Measurements from ENCODE around the gene NDRG2.

DNA sequence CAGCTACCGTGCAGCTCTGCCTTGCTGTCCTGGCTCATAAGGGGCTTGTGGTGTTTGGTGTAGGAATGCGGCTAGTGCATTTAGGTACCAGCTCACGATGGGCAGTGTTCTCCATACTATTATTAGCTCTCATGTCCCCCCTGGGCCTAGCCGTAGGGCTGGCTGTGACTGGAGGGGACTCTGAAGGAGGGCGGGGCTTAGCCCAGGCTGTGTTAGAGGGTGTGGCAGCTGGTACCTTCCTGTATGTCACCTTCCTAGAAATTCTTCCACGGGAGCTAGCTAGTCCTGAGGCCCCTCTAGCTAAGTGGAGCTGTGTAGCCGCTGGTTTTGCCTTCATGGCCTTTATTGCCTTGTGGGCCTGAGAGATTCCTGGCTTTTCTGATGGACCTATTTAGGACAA is 23.6 kb downstream of the NDRG2 start:
- no peak for TF ChIP-seq EZH2 (IDR thresholded peaks at IDR 0.05; ENCODE audit: insufficient read depth, low read length)
- TF ChIP-seq, protein P1, sequence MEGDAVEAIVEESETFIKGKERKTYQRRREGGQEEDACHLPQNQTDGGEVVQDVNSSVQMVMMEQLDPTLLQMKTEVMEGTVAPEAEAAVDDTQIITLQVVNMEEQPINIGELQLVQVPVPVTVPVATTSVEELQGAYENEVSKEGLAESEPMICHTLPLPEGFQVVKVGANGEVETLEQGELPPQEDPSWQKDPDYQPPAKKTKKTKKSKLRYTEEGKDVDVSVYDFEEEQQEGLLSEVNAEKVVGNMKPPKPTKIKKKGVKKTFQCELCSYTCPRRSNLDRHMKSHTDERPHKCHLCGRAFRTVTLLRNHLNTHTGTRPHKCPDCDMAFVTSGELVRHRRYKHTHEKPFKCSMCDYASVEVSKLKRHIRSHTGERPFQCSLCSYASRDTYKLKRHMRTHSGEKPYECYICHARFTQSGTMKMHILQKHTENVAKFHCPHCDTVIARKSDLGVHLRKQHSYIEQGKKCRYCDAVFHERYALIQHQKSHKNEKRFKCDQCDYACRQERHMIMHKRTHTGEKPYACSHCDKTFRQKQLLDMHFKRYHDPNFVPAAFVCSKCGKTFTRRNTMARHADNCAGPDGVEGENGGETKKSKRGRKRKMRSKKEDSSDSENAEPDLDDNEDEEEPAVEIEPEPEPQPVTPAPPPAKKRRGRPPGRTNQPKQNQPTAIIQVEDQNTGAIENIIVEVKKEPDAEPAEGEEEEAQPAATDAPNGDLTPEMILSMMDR (IDR thresholded peaks at IDR 0.05; ENCODE audit: insufficient read depth, low read depth, low read length) = no peak
